K562 (cell line): ENCODE data around the gene PARP14. TPM values are rescaled to one million over a fixed set of nuclear protein-coding genes. Genes with fewer than 3 reads are reported as not detected.

Experiments used
- ADNP ChIP-seq: fragments of 200-800 bp; sonication (Bioruptor generic); IDR thresholded peaks from 2 replicates; pipeline ENCODE4 v1.6.1; 2016; ENCODE audit warnings: missing genetic modification characterization, missing compliant biosample characterization
- CBFA2T3 ChIP-seq: fragments of 450-650 bp; IDR thresholded peaks from 2 replicates; pipeline ENCODE4 v1.6.1; 2017
- CHAMP1 ChIP-seq: fragments of 450-650 bp; IDR thresholded peaks from 2 replicates; pipeline ENCODE4 v1.6.1; 2016; ENCODE audit warnings: mild to moderate bottlenecking
- EP300 ChIP-seq: IDR thresholded peaks from 2 replicates; pipeline ENCODE4 v1.6.1; 2012; ENCODE audit warnings: low read length, improper control_type of control experiment
- FOSL1 ChIP-seq: fragments of 200-800 bp; sonication (Bioruptor generic); conservative IDR thresholded peaks from 2 replicates; pipeline ENCODE4 v1.6.1; 2016; ENCODE audit warnings: missing genetic modification characterization, missing compliant biosample characterization
- FOXM1 ChIP-seq, 2 experiments: fragments of 450-650 bp in 1 of 2; sonication (generic) in 1 of 2; formaldehyde crosslinking in 1 of 2; IDR thresholded peaks; 2 replicates each; pipeline versions ENCODE4 v1.6.1 to v1.9.0; 2017 to 2022; ENCODE audit warnings: low read depth in 2 of 2, mild to moderate bottlenecking in 2 of 2, missing genetic modification reagents in 1 of 2, moderate library complexity in 1 of 2
- GATA2 ChIP-seq: sonication (generic); formaldehyde crosslinking; IDR thresholded peaks from 2 replicates; pipeline ENCODE4 v1.4.0; 2020; ENCODE audit warnings: mild to moderate bottlenecking, missing genetic modification reagents
- IRF1 ChIP-seq: sonication (generic); formaldehyde crosslinking; IDR thresholded peaks from 2 replicates; pipeline ENCODE4 v1.8.0; 2022; ENCODE audit warnings: missing genetic modification reagents, mild to moderate bottlenecking, borderline replicate concordance
- ZBTB40 ChIP-seq, 2 experiments: fragments of 450-650 bp in 1 of 2; sonication (generic) in 1 of 2; formaldehyde crosslinking in 1 of 2; IDR thresholded peaks; 2 replicates each; pipeline versions ENCODE4 v1.7.1 to v1.9.0; 2016 to 2022; ENCODE audit warnings: inconsistent platforms in 1 of 2, mild to moderate bottlenecking in 1 of 2, missing genetic modification reagents in 1 of 2
- ZNF398 ChIP-seq: fragments of 250-450 bp; sonication (Bioruptor Pico); IDR thresholded peaks from 2 replicates; pipeline ENCODE4 v1.8.0; 2021; ENCODE audit warnings: moderate library complexity, mild to moderate bottlenecking, inconsistent platforms
- polyA plus RNA-seq, 8 experiments: library from polyadenylated mRNA; depleted of rRNA in 4 of 8; stranded (reverse) in 5 of 8; unstranded in 3 of 8; fragments of >200 nt; fragmentation: Nextera tagmentation in 2 of 8; fragmentation: Illumina TruSeq in 1 of 8; extraction: Ambion mirVana in 2 of 8; extraction: Trizol in 1 of 8; gene quantifications; 2 replicates each; pipeline versions ENCODE4 v1.2.1 to v1.2.3, GENCODE V29; 2011 to 2014; ENCODE audit warnings: inconsistent platforms in 1 of 8, missing spikeins in 1 of 8
- total RNA-seq, 7 experiments: library from RNA; depleted of rRNA in 6 of 7; stranded (reverse); fragments of >200 nt in 6 of 7; fragmentation: Illumina TruSeq in 2 of 7; extraction: Trizol in 2 of 7; gene quantifications; 2 replicates each; pipeline versions ENCODE4 v1.2.1 to v1.2.3, GENCODE V29; 2011 to 2021; ENCODE audit warnings: low replicate concordance in 1 of 7

The PARP14 gene
- total and polyA plus RNA-seq, 9 of the 15 experiments (the other 6 are each of a cell fraction or from before 2014, with no cell fraction given) = 3.1 to 14.4 (median 9.0) TPM

- TF ChIP-seq EP300 (peak; percentile 15; the same call in 1 of the 2 replicates), FOSL1 (tag) (peak; percentile 44), GATA2 (CRISPR knock-in tag) (0 out of 2 replicates have a peak, but pooled peaks have one; percentile 16), CBFA2T3 (peak; percentile 71), ADNP (peak; percentile 27; the same call in 1 of the 2 replicates), IRF1 (CRISPR knock-in tag) (no peak), ZBTB40 (IDR thresholded peaks at IDR 0.05) (0 out of 2 replicates have a peak, but pooled peaks have one; percentile 22), ZBTB40 (CRISPR knock-in tag; IDR thresholded peaks at IDR 0.05) (no peak), FOXM1 (IDR thresholded peaks at IDR 0.05; ENCODE audit: low read depth) (peak; percentile 21; the same call in 1 of the 2 replicates), FOXM1 (CRISPR knock-in tag; IDR thresholded peaks at IDR 0.05; ENCODE audit: low read depth) (no peak), ZNF398 (no peak), CHAMP1 (no peak)
Observed at GRCh38 chr3:122743581-122744120, 63.0 kb downstream of the PARP14 start (continued).
